GM18951 (cell line): ENCODE data around the gene SPINT1.

Experiments
- POLR2A ChIP-seq: IDR thresholded peaks from 4 replicates; pipeline ENCODE4 v1.6.1; 2011; ENCODE audit warnings: mild to moderate bottlenecking; ENCODE audit not compliant: insufficient read length, insufficient read depth; ENCODE audit errors: extremely low read depth
- in situ Hi-C: fragments of 300-500 bp; cut with MboI; formaldehyde crosslinking; loops from one replicate; pipeline ENCODE4 v1.12.0; 2022; ENCODE audit warnings: low sequenced_read_pairs, mixed read lengths, inconsistent platforms; ENCODE audit not compliant: unreplicated experiment

Gene SPINT1

GRCh38 chr15:40900256-40901052 lies 56.6 kb downstream of the SPINT1 start:
- in situ Hi-C loops: no loop called here
- no peak for TF ChIP-seq POLR2A

GRCh38 chr15:40901053-40901443 lies 57.2 kb downstream of the SPINT1 start:
- in situ Hi-C loops: no loop called here
- no peak for TF ChIP-seq POLR2A

GRCh38 chr15:40902605-40903561 lies 59.0 kb downstream of the SPINT1 start:
- no peak for TF ChIP-seq POLR2A
- in situ Hi-C loops: no loop called here

GRCh38 chr15:40904552-40905201 lies 60.8 kb downstream of the SPINT1 start:
- in situ Hi-C loops: no loop called here
- TF ChIP-seq POLR2A: no peak

- in situ Hi-C loops: no loop called here
- TF ChIP-seq POLR2A: no peak
These were observed 62.5 kb downstream of the SPINT1 start for GRCh38 chr15:40906091-40906990.

- TF ChIP-seq POLR2A: no peak
- in situ Hi-C loops: no loop called here
These were observed 63.3 kb downstream of the SPINT1 start for GRCh38 chr15:40906991-40907802.
